ENCODE results near the gene GALM.
A peak's percentile ranks its signal among the peaks of the same experiment; 100 is the strongest.
"Not testable (repeated sequence)": the region's sequence is repeated elsewhere in the genome, so short reads cannot be mapped to it uniquely, and the experiment has no call there.

The GALM gene

GRCh38 chr2:38665854-38666555, at the start of gene GALM:
GALM (plus strand) TSS chr2:38666114; CDS start chr2:38666162, 48 bp downstream.
- DNase-seq, result peak; percentile 39

GRCh38 chr2:38617301-38617700, 48.6 kb upstream of the GALM start:
- no peak for DNase-seq

GRCh38 chr2:38619458-38620164, 46.3 kb upstream of the GALM start:
- peak; percentile 17 for DNase-seq

- DNase-seq, result no peak
Measured at GRCh38 chr2:38620282-38620977, 45.5 kb upstream of the GALM start.

- DNase-seq, result no peak
Measured at GRCh38 chr2:38621018-38621417, 44.9 kb upstream of the GALM start.

GRCh38 chr2:38622210-38622609, 43.7 kb upstream of the GALM start:
- DNase-seq, result peak; percentile 66

- no peak for DNase-seq
Measured at GRCh38 chr2:38626326-38627035, 39.4 kb upstream of the GALM start.

GRCh38 chr2:38627391-38627790, 38.5 kb upstream of the GALM start:
- no peak for DNase-seq

- no peak for DNase-seq
Measured at GRCh38 chr2:38629684-38630083, 36.2 kb upstream of the GALM start.

- no peak for DNase-seq
Measured at GRCh38 chr2:38631976-38632375, 33.9 kb upstream of the GALM start.

- DNase-seq, result no peak
Measured at GRCh38 chr2:38632980-38633379, 32.9 kb upstream of the GALM start.

GRCh38 chr2:38633895-38634294, 32.0 kb upstream of the GALM start:
- no peak for DNase-seq

- no peak for DNase-seq
Measured at GRCh38 chr2:38634684-38635083, 31.2 kb upstream of the GALM start.

- DNase-seq, result no peak
Measured at GRCh38 chr2:38635139-38635538, 30.8 kb upstream of the GALM start.

- no peak for DNase-seq
Measured at GRCh38 chr2:38636069-38636468, 29.8 kb upstream of the GALM start.

- DNase-seq, result not testable (repeated sequence)
Measured at GRCh38 chr2:38642373-38643017, 23.4 kb upstream of the GALM start.

- no peak for DNase-seq
Measured at GRCh38 chr2:38643021-38643671, 22.8 kb upstream of the GALM start.

- DNase-seq, result not testable (repeated sequence)
Measured at GRCh38 chr2:38643683-38644511, 22.0 kb upstream of the GALM start.

- no peak for DNase-seq
Measured at GRCh38 chr2:38648107-38648761, 17.7 kb upstream of the GALM start.

GRCh38 chr2:38649176-38649728, 16.7 kb upstream of the GALM start:
- no peak for DNase-seq

Data from GDM1 (cell line).